CD4-positive, alpha-beta T cell treated with Interleukin-15 for 1 hour (primary cell): ENCODE data around the gene ASTL.
"Not testable (repeated sequence)": the region's sequence is repeated elsewhere in the genome, so short reads cannot be mapped to it uniquely, and the experiment has no call there.

Experiments used
- DNase-seq: peaks from one replicate; pipeline ENCODE4 v3.0.0-alpha.2; 2020

ASTL gene

GRCh38 chr2:96097441-96097840, 40.9 kb downstream of the ASTL start:
- DNase-seq, result no peak

GRCh38 chr2:96095116-96095636, 43.1 kb downstream of the ASTL start:
- no peak for DNase-seq

GRCh38 chr2:96093528-96093927, 44.8 kb downstream of the ASTL start:
- DNase-seq, result no peak

GRCh38 chr2:96092951-96093350, 45.4 kb downstream of the ASTL start:
- DNase-seq, result no peak

GRCh38 chr2:96092573-96092877, 45.8 kb downstream of the ASTL start:
- DNase-seq, result no peak

- no peak for DNase-seq
These were observed 46.4 kb downstream of the ASTL start for GRCh38 chr2:96091711-96092572.

GRCh38 chr2:96091141-96091710, 47.1 kb downstream of the ASTL start:
- DNase-seq, result no peak

- DNase-seq, result no peak
These were observed 47.9 kb downstream of the ASTL start for GRCh38 chr2:96090196-96090926.

- no peak for DNase-seq
These were observed 48.7 kb downstream of the ASTL start for GRCh38 chr2:96089356-96090195.

- no peak for DNase-seq
These were observed 49.7 kb downstream of the ASTL start for GRCh38 chr2:96088340-96089335.

GRCh38 chr2:96087130-96087529, 51.2 kb downstream of the ASTL start:
- DNase-seq, result no peak

- DNase-seq, result no peak
These were observed 52.6 kb downstream of the ASTL start for GRCh38 chr2:96085541-96086355.

GRCh38 chr2:96084858-96085518, 53.3 kb downstream of the ASTL start:
- DNase-seq, result not testable (repeated sequence)

GRCh38 chr2:96083989-96084857, 54.1 kb downstream of the ASTL start:
- DNase-seq, result no peak

GRCh38 chr2:96083064-96083939, 55.0 kb downstream of the ASTL start:
- DNase-seq, result no peak

- no peak for DNase-seq
These were observed 55.9 kb downstream of the ASTL start for GRCh38 chr2:96082211-96083063.

GRCh38 chr2:96081042-96081441, 57.3 kb downstream of the ASTL start:
- DNase-seq, result no peak
